Nephron (organoid): ENCODE results near the gene STAM2.
"Not testable (repeated sequence)": the region's sequence is repeated elsewhere in the genome, so short reads cannot be mapped to it uniquely, and the experiment has no call there.

Experiments
- H3K27ac Mint-ChIP-seq, 3 experiments: 2 replicates each; pipeline ENCODE4 v1.8.0; 2020; ENCODE audit warnings: mixed read lengths in 3 of 3, mild to moderate bottlenecking in 2 of 3, moderate library complexity in 1 of 3
- H3K27me3 Mint-ChIP-seq: 2 replicates; pipeline ENCODE4 v1.8.0; 2021; ENCODE audit warnings: low read depth, mild to moderate bottlenecking, moderate library complexity, mixed read lengths
- H3K36me3 Mint-ChIP-seq: 2 replicates; pipeline ENCODE4 v1.8.0; 2020; ENCODE audit warnings: low read depth, mixed read lengths
- H3K4me1 Mint-ChIP-seq: 2 replicates; pipeline ENCODE4 v1.8.0; 2020; ENCODE audit warnings: mixed read lengths
- H3K4me3 Mint-ChIP-seq, 3 experiments: 2 replicates each; pipeline ENCODE4 v1.8.0; 2020; ENCODE audit warnings: mild to moderate bottlenecking in 3 of 3, mixed read lengths in 3 of 3, moderate library complexity in 2 of 3
- H3K9me3 Mint-ChIP-seq: 2 replicates; pipeline ENCODE4 v1.8.0; 2020; ENCODE audit warnings: mixed read lengths
- CTCF ChIP-seq, 3 experiments: fragments of 200-600 bp; sonication (generic); IDR thresholded peaks; one replicate each; pipeline ENCODE4 v1.5.0; 2021; ENCODE audit warnings: antibody characterized with exemption in 3 of 3; ENCODE audit not compliant: unreplicated experiment in 3 of 3

STAM2 gene

GRCh38 chr2:152097290-152097800 lies 78.2 kb downstream of the STAM2 start:
- H3K9me3 Mint-ChIP-seq, result no peaks in the 10 kb centered on the region
- H3K36me3 Mint-ChIP-seq, result no peaks in the 10 kb centered on the region
- peak overlapping the region; percentile 56 to 77 (median 63) for H3K27ac Mint-ChIP-seq
- peaks cover 29% of the 10 kb centered on the region for H3K4me1 Mint-ChIP-seq
- TF ChIP-seq CTCF (IDR thresholded peaks at IDR 0.05; ENCODE audit: unreplicated experiment in 3 of 3), result no peak
- H3K27me3 Mint-ChIP-seq, result peaks cover 57% of the 10 kb centered on the region
- peak overlapping the region; percentile 85 to 94 (median 92) for H3K4me3 Mint-ChIP-seq

GRCh38 chr2:152095146-152095545 lies 80.4 kb downstream of the STAM2 start:
- Mint-ChIP-seq H3K4me3 (no peak overlapping the region), H3K27ac (no peak overlapping the region), H3K36me3 (no peaks in the 10 kb centered on the region), H3K4me1 (peaks cover 26% of the 10 kb centered on the region), H3K27me3 (peaks cover 48% of the 10 kb centered on the region), H3K9me3 (no peaks in the 10 kb centered on the region)
- TF ChIP-seq CTCF (IDR thresholded peaks at IDR 0.05; ENCODE audit: unreplicated experiment in 3 of 3), result no peak

- Mint-ChIP-seq H3K4me1 (peaks cover 18% of the 10 kb centered on the region), H3K36me3 (no peaks in the 10 kb centered on the region), H3K27ac (no peak overlapping the region), H3K27me3 (peaks cover 36% of the 10 kb centered on the region), H3K4me3 (no peak overlapping the region), H3K9me3 (no peaks in the 10 kb centered on the region)
- TF ChIP-seq CTCF (IDR thresholded peaks at IDR 0.05; ENCODE audit: unreplicated experiment in 3 of 3), result no peak
Observed at GRCh38 chr2:152094014-152094413, 81.5 kb downstream of the STAM2 start.

GRCh38 chr2:152093464-152093863 lies 82.1 kb downstream of the STAM2 start:
- no peak for TF ChIP-seq CTCF (IDR thresholded peaks at IDR 0.05; ENCODE audit: unreplicated experiment in 3 of 3)
- Mint-ChIP-seq H3K36me3 (no peaks in the 10 kb centered on the region), H3K27ac (no peak overlapping the region), H3K4me1 (peaks cover 18% of the 10 kb centered on the region), H3K4me3 (no peak overlapping the region), H3K9me3 (no peaks in the 10 kb centered on the region), H3K27me3 (peaks cover 36% of the 10 kb centered on the region)

GRCh38 chr2:152092095-152092494 lies 83.5 kb downstream of the STAM2 start:
- H3K27ac Mint-ChIP-seq, result no peak overlapping the region

GRCh38 chr2:152090726-152091125 lies 84.8 kb downstream of the STAM2 start:
- not testable (repeated sequence) for H3K27ac Mint-ChIP-seq, H3K36me3 Mint-ChIP-seq, H3K4me3 Mint-ChIP-seq, H3K9me3 Mint-ChIP-seq
- H3K4me1 Mint-ChIP-seq, result peaks cover 15% of the 10 kb centered on the region
- H3K27me3 Mint-ChIP-seq, result peaks cover 17% of the 10 kb centered on the region

More at GRCh38 chr2:152092095-152092494, 83.5 kb downstream of the STAM2 start:
- Mint-ChIP-seq H3K27me3 (peaks cover 23% of the 10 kb centered on the region), H3K4me3 (no peak overlapping the region), H3K9me3 (no peaks in the 10 kb centered on the region), H3K4me1 (peaks cover 10% of the 10 kb centered on the region), H3K36me3 (no peaks in the 10 kb centered on the region)
- no peak for TF ChIP-seq CTCF (IDR thresholded peaks at IDR 0.05; ENCODE audit: unreplicated experiment in 3 of 3)
